Hepatocyte (in vitro differentiated cells): Measurements from ENCODE around the gene ZNF700.

Experiments
- CTCF ChIP-seq: fragments of 200-600 bp; sonication (generic); IDR thresholded peaks from 2 replicates; pipeline ENCODE4 v1.5.1; 2016; ENCODE audit warnings: antibody characterized with exemption, mild to moderate bottlenecking; ENCODE audit not compliant: poor library complexity
- EZH2 ChIP-seq: fragments of 200-600 bp; sonication (generic); IDR thresholded peaks from 2 replicates; pipeline ENCODE4 v1.6.1; 2016; ENCODE audit warnings: antibody characterized with exemption, mild to moderate bottlenecking, borderline replicate concordance
- EZH2phosphoT487 ChIP-seq: fragments of 200-600 bp; sonication (generic); IDR thresholded peaks from one replicate; pipeline ENCODE4 v1.6.1; 2018; ENCODE audit warnings: antibody characterized with exemption, mild to moderate bottlenecking, low read depth, moderate library complexity; ENCODE audit not compliant: unreplicated experiment, severe bottlenecking

DNA sequence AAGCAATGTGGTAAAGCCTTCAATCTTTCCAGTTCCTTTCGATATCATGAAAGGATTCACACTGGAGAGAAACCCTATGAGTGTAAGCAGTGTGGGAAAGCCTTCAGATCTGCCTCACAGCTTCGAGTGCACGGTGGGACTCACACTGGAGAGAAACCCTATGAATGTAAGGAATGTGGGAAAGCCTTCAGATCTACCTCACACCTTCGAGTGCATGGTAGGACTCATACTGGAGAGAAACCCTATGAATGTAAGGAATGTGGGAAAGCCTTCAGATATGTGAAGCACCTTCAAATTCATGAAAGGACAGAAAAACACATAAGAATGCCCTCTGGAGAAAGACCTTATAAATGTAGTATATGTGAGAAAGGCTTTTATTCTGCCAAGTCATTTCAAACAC, 24.3 kb downstream of the ZNF700 start:
- no peak for TF ChIP-seq EZH2
- TF ChIP-seq CTCF: no peak
- TF ChIP-seq EZH2phosphoT487: no peak
